Measurements from ENCODE around the gene REEP1. TPM values are rescaled to one million over a fixed set of nuclear protein-coding genes. Genes with fewer than 3 reads are reported as not detected.

Gene REEP1
- total RNA-seq, 6 experiments from 2014 or later, result 0.61 to 1.8 (median 0.85) TPM

DNA sequence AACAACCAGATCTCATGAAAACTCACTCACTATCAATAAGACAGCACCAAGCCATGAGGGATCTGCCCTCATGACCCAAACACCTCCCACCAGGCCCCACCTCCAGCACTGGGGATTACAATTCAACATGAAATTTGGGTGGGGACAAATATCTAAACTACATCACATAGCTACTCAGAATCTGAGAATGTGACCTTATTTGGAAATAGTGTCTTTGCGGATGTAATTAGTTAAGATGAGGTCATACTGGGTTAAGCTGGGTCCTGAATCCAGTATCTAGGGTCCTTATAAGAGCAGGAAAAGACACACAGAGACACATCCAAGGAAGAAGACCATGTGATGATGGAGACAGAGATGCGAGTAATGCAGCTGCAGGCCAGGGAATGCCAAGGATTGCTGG, 27.5 kb upstream of the REEP1 start:
- TF ChIP-seq POLR2A (IDR thresholded peaks at IDR 0.05), result no peak
- TF ChIP-seq, protein P1, sequence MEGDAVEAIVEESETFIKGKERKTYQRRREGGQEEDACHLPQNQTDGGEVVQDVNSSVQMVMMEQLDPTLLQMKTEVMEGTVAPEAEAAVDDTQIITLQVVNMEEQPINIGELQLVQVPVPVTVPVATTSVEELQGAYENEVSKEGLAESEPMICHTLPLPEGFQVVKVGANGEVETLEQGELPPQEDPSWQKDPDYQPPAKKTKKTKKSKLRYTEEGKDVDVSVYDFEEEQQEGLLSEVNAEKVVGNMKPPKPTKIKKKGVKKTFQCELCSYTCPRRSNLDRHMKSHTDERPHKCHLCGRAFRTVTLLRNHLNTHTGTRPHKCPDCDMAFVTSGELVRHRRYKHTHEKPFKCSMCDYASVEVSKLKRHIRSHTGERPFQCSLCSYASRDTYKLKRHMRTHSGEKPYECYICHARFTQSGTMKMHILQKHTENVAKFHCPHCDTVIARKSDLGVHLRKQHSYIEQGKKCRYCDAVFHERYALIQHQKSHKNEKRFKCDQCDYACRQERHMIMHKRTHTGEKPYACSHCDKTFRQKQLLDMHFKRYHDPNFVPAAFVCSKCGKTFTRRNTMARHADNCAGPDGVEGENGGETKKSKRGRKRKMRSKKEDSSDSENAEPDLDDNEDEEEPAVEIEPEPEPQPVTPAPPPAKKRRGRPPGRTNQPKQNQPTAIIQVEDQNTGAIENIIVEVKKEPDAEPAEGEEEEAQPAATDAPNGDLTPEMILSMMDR (IDR thresholded peaks at IDR 0.05), result no peak
- H3K4me3 ChIP-seq, result no peak overlapping the region
- 100% methylated on average over 1 of the region's 2 CpGs for WGBS (ENCODE audit: insufficient coverage, low coverage, low lambda C conversion rate, missing lambda C conversion rate)
- ATAC-seq (no peak), DNase-seq (no peak)
- intact Hi-C loops (cut with DNase I), result loop anchor here in 1 of 2 donors (5.0 kb wide), 1 partner anchor 143 kb away; no protein-coding TSS in a partner anchor
- H3K36me3 ChIP-seq, result no peaks in the 10 kb centered on the region
- no peaks in the 10 kb centered on the region for H3K27me3 ChIP-seq
- peaks cover 0 to 26% (median 8%) of the 10 kb centered on the region in 4 donors for H3K4me1 ChIP-seq
- no peak overlapping the region for H3K27ac ChIP-seq
- no peaks in the 10 kb centered on the region for H3K9me3 ChIP-seq

DNA sequence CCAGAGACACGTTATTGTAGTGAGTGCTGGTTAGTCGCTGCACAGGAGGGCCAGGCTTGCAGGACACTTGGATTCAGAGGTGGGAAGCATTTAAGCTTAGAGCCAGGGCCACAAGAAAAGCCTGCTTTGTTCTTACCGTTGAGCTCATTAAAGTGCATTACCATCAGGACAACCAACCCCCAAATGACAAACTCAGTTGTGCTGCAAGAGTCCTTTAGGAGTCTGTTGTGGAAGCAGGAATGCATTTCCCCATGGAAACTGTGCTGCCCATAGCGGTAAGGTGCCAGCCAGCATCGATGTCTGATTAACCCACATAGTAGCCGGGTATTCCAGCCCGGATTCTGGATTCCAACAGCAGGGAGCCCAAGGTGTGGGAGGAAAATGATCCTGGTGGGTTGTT, 23.4 kb upstream of the REEP1 start:
- Histone ChIP-seq H3K27me3 (no peaks in the 10 kb centered on the region), H3K4me3 (no peak overlapping the region), H3K36me3 (no peaks in the 10 kb centered on the region), H3K9me3 (no peaks in the 10 kb centered on the region), H3K4me1 (peaks cover 0 to 6% (median 0%) of the 10 kb centered on the region in 4 donors), H3K27ac (no peak overlapping the region)
- 59% methylated on average over 6 of the region's 7 CpGs for WGBS (ENCODE audit: insufficient coverage, low coverage, low lambda C conversion rate, missing lambda C conversion rate)
- DNase-seq, result no peak
- intact Hi-C loops (cut with DNase I), result no loop called here
- no peak for ATAC-seq
- TF ChIP-seq, protein P1 (IDR thresholded peaks at IDR 0.05), result no peak
- no peak for TF ChIP-seq POLR2A (IDR thresholded peaks at IDR 0.05)

DNA sequence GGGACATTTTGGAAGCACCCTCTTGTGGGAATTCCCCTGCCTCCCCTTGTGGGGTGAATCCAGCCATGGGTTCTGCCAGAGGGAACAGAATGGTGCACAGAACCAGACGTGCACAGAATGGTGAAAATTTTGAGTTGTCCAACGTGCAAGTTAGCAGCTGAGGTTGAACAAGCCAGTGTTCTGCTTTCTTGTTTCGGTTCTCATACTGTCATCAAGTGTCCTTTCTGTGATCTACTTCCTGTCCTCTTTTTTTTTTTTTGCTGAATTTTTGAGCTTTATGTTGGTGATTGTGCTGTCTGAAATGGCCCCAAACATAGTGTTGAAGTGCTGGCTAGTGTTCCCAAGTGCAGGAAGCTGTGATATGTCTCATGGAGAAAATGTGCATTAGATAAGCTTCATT, 21.5 kb upstream of the REEP1 start:
- WGBS (ENCODE audit: insufficient coverage, low coverage, low lambda C conversion rate, missing lambda C conversion rate), result 53% methylated on average over 3 of the region's 3 CpGs
- Histone ChIP-seq H3K9me3 (no peaks in the 10 kb centered on the region), H3K27me3 (no peaks in the 10 kb centered on the region), H3K36me3 (no peaks in the 10 kb centered on the region), H3K4me3 (no peak overlapping the region), H3K4me1 (peaks cover 0 to 6% (median 0%) of the 10 kb centered on the region in 4 donors), H3K27ac (no peak overlapping the region)
- TF ChIP-seq POLR2A (IDR thresholded peaks at IDR 0.05), result no peak
- TF ChIP-seq, protein P1 (IDR thresholded peaks at IDR 0.05), result no peak
- ATAC-seq, result peak in 2 of 4 donors; percentile 26 to 53
- intact Hi-C loops (cut with DNase I), result loop anchor here in 1 of 2 donors (10.0 kb wide), 1 partner anchor 144 kb away; no protein-coding TSS in a partner anchor
- no peak for DNase-seq

DNA sequence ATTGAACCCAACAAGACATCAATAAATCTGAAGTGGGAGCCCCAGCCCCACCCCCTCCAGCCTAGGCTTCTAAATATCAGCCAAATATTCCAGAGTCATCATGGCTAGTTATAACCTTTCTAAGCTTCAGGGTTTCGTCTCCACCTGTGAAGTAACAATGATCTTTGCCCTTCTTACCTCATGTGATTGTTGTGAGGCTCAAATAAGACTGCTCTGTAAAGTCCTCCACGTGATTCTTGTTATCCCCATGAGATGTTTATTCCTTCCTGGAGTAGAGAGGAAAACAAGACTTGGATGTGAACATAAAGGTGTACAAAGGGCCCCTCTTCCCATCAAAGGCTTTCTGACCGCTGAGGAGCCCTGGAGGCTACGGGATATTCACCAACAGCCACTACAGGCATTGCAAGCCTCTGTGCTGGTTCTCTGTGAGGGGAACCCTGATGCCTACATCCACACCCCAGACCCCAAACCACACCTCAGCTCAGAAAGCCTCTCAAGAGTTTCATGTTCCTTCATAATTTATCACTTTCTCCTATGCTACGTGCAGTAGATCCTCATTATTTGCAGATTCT, 20.1 kb upstream of the REEP1 start:
- DNase-seq, result no peak
- H3K27ac ChIP-seq, result no peak overlapping the region
- no peak for TF ChIP-seq POLR2A (IDR thresholded peaks at IDR 0.05)
- TF ChIP-seq, protein P1 (IDR thresholded peaks at IDR 0.05), result no peak
- no peak overlapping the region for H3K4me3 ChIP-seq
- WGBS (ENCODE audit: insufficient coverage, low coverage, low lambda C conversion rate, missing lambda C conversion rate), result 35% methylated on average over 3 of the region's 5 CpGs
- H3K9me3 ChIP-seq, result no peaks in the 10 kb centered on the region
- H3K36me3 ChIP-seq, result no peaks in the 10 kb centered on the region
- no peaks in the 10 kb centered on the region for H3K27me3 ChIP-seq
- intact Hi-C loops (cut with DNase I), result loop anchor here in 1 of 2 donors (10.0 kb wide), 1 partner anchor 143 kb away; no protein-coding TSS in a partner anchor
- ATAC-seq, result peak; percentile 31 to 81 (median 51)
- peaks cover 0 to 6% (median 0%) of the 10 kb centered on the region in 4 donors for H3K4me1 ChIP-seq
